CD14-positive monocyte (primary cell): ENCODE data around the gene EEFSEC. TPM values are rescaled to one million over a fixed set of nuclear protein-coding genes. Genes with fewer than 3 reads are reported as not detected.

ENCODE experiments used
- DNase-seq, 3 donors: peaks; one replicate each; pipeline ENCODE4 v3.0.0-alpha.2; 2011 to 2022
- H2AFZ ChIP-seq: 2 replicates; pipeline ENCODE4 v1.6.0; 2012; ENCODE audit warnings: mild to moderate bottlenecking, low read depth, low read length, inconsistent platforms; ENCODE audit not compliant: insufficient read depth, poor library complexity, severe bottlenecking
- H3K27ac ChIP-seq, 2 donors: 1 replicate in 1 of 2; 2 replicates in 1 of 2; pipeline ENCODE4 v1.5.1; 2012 to 2013; ENCODE audit warnings: low read length in 2 of 2, control low read depth in 1 of 2, inconsistent platforms in 1 of 2, low read depth in 1 of 2, mild to moderate bottlenecking in 1 of 2
- H3K27me3 ChIP-seq, 2 donors: one replicate each; pipeline versions ENCODE4 v1.6.0 to v1.6.1; 2011 to 2013; ENCODE audit warnings: low read length in 2 of 2; ENCODE audit not compliant: control insufficient read depth in 2 of 2, insufficient read depth in 2 of 2
- H3K36me3 ChIP-seq, 2 donors: replicated peaks in 1 of 2; 1 replicate in 1 of 2; 2 replicates in 1 of 2; pipeline versions ENCODE4 v1.5.1 to v1.6.1; 2012 to 2013; ENCODE audit warnings: low read length in 2 of 2, control low read depth in 1 of 2, inconsistent platforms in 1 of 2, mild to moderate bottlenecking in 1 of 2; ENCODE audit not compliant: insufficient read depth in 2 of 2, control insufficient read depth in 1 of 2
- H3K4me1 ChIP-seq, 2 donors: 1 replicate in 1 of 2; 2 replicates in 1 of 2; pipeline versions ENCODE4 v1.5.1 to v1.6.1; 2012 to 2013; ENCODE audit warnings: low read length in 2 of 2, control low read depth in 1 of 2, inconsistent platforms in 1 of 2, mild to moderate bottlenecking in 1 of 2, moderate library complexity in 1 of 2; ENCODE audit not compliant: insufficient read depth in 2 of 2, control insufficient read depth in 1 of 2
- H3K4me2 ChIP-seq: replicated peaks from 2 replicates; pipeline ENCODE3; 2012; ENCODE audit warnings: low read length, moderate library complexity, mild to moderate bottlenecking; ENCODE audit not compliant: poor library complexity, severe bottlenecking; ENCODE audit errors: extremely low read depth
- H3K4me3 ChIP-seq, 3 experiments: fragments of 200-600 bp in 1 of 3; sonication (generic) in 1 of 3; replicated peaks in 1 of 3; 1 replicate in 2 of 3; 2 replicates in 1 of 3; pipeline ENCODE4 v1.5.1; 2011 to 2013; ENCODE audit warnings: low read length in 3 of 3, mild to moderate bottlenecking in 3 of 3, control low read depth in 2 of 3, low read depth in 2 of 3, inconsistent platforms in 1 of 3, moderate library complexity in 1 of 3
- H3K79me2 ChIP-seq: 2 replicates; pipeline ENCODE4 v1.6.0; 2012; ENCODE audit warnings: mild to moderate bottlenecking, control low read depth, inconsistent platforms, low read length, moderate library complexity; ENCODE audit not compliant: insufficient read depth
- H3K9ac ChIP-seq: 2 replicates; pipeline ENCODE4 v1.6.0; 2017; ENCODE audit warnings: low read length, mild to moderate bottlenecking; ENCODE audit not compliant: insufficient read depth, poor library complexity, severe bottlenecking
- H3K9me3 ChIP-seq, 2 donors: replicated peaks in 1 of 2; 1 replicate in 1 of 2; 2 replicates in 1 of 2; pipeline versions ENCODE4 v1.5.1 to v1.6.1; 2012 to 2013; ENCODE audit warnings: low read length in 2 of 2, control low read depth in 1 of 2; ENCODE audit not compliant: control insufficient read depth in 1 of 2, insufficient read depth in 1 of 2
- H4K20me1 ChIP-seq: 2 replicates; pipeline ENCODE4 v1.6.0; 2012; ENCODE audit warnings: mild to moderate bottlenecking, low read length, control low read depth, moderate library complexity; ENCODE audit not compliant: insufficient read depth
- H3K27ac Mint-ChIP-seq, 7 donors: one replicate each; pipeline ENCODE4 v1.8.0; 2020; ENCODE audit warnings: mild to moderate bottlenecking in 7 of 7, mixed read lengths in 7 of 7, moderate library complexity in 6 of 7, inconsistent platforms in 2 of 7
- H3K27me3 Mint-ChIP-seq, 3 donors: one replicate each; pipeline ENCODE4 v1.8.0; 2021 to 2022; ENCODE audit warnings: low read depth in 3 of 3, mild to moderate bottlenecking in 3 of 3, mixed read lengths in 3 of 3, moderate library complexity in 3 of 3, inconsistent platforms in 1 of 3
- H3K36me3 Mint-ChIP-seq, 2 donors: one replicate each; pipeline ENCODE4 v1.8.0; 2020; ENCODE audit warnings: mixed read lengths in 2 of 2, inconsistent platforms in 1 of 2, mild to moderate bottlenecking in 1 of 2
- H3K4me1 Mint-ChIP-seq: one replicate; pipeline ENCODE4 v1.8.0; 2020; ENCODE audit warnings: mild to moderate bottlenecking, mixed read lengths
- H3K4me3 Mint-ChIP-seq, 2 donors: one replicate each; pipeline ENCODE4 v1.8.0; 2020; ENCODE audit warnings: mild to moderate bottlenecking in 2 of 2, mixed read lengths in 2 of 2, moderate library complexity in 1 of 2
- H3K9me3 Mint-ChIP-seq, 7 donors: one replicate each; pipeline ENCODE4 v1.8.0; 2020 to 2022; ENCODE audit warnings: mixed read lengths in 7 of 7, mild to moderate bottlenecking in 6 of 7, moderate library complexity in 6 of 7, inconsistent platforms in 2 of 7
- CTCF ChIP-seq: fragments of 200-600 bp; IDR thresholded peaks from one replicate; pipeline ENCODE4 v1.8.0; 2022; ENCODE audit warnings: antibody characterized with exemption, mild to moderate bottlenecking
- WGBS: methylation state at CpG from one replicate; pipeline ENCODE4 v1.1.5; 2013; ENCODE audit warnings: missing lambda C conversion rate; ENCODE audit not compliant: insufficient coverage; 5-methylcytosine and 5-hydroxymethylcytosine counted together
- intact Hi-C, 2 donors: fragments of 100-400 bp; cut with micrococcal nuclease; formaldehyde crosslinking; loops; one replicate each; pipeline versions ENCODE4 v1.15.0 to v1.15.1; 2023
- polyA plus RNA-seq, 3 donors: library from polyadenylated mRNA; depleted of rRNA in 1 of 3; unstranded in 2 of 3; stranded (reverse) in 1 of 3; fragments of 300-500 nt in 2 of 3; fragments of >200 nt in 1 of 3; fragmentation: Illumina TruSeq in 2 of 3; gene quantifications; 1 replicate in 2 of 3; 2 replicates in 1 of 3; pipeline ENCODE4 v1.2.3, GENCODE V29; 2012 to 2021

The EEFSEC gene
- polyA plus RNA-seq, 3 donors: 13.3 to 14.9 (median 14.9) TPM

GRCh38 chr3:128228366-128228910 is 75.2 kb downstream of the EEFSEC start:
- TF ChIP-seq CTCF: no peak
- 100% methylated on average over 1 of the region's 5 CpGs for WGBS
- peak overlapping the region in 1 of 7 donors; percentile 30 for H3K27ac Mint-ChIP-seq
- no peaks in the 10 kb centered on the region for H3K79me2 ChIP-seq
- no peaks in the 10 kb centered on the region for H3K4me1 ChIP-seq
- peaks cover 0 to 4% (median 0%) of the 10 kb centered on the region in 3 donors for H3K27me3 Mint-ChIP-seq
- H3K36me3 Mint-ChIP-seq: peaks cover 4 to 10% of the 10 kb centered on the region in 2 donors
- no peak overlapping the region for H3K9ac ChIP-seq
- H2AFZ ChIP-seq: no peak overlapping the region
- peaks cover 0 to 3% (median 2%) of the 10 kb centered on the region in 7 donors for H3K9me3 Mint-ChIP-seq
- H3K27ac ChIP-seq: no peak overlapping the region
- no peak for DNase-seq
- H3K36me3 ChIP-seq: peaks cover 0 to 2% of the 10 kb centered on the region in 2 donors
- H3K4me3 Mint-ChIP-seq: no peak overlapping the region
- no peak overlapping the region for H3K4me2 ChIP-seq
- peaks cover 9% of the 10 kb centered on the region for H4K20me1 ChIP-seq
- H3K4me1 Mint-ChIP-seq: peaks cover 4% of the 10 kb centered on the region
- intact Hi-C loops: no loop called here
- H3K9me3 ChIP-seq: peaks cover 2% of the 10 kb centered on the region in 2 donors
- no peaks in the 10 kb centered on the region for H3K27me3 ChIP-seq
- no peak overlapping the region for H3K4me3 ChIP-seq

- peaks cover 0 to 6% (median 0%) of the 10 kb centered on the region in 3 donors for H3K27me3 Mint-ChIP-seq
- no peak overlapping the region for H3K27ac ChIP-seq
- no peaks in the 10 kb centered on the region for H3K4me1 ChIP-seq
- no peaks in the 10 kb centered on the region for H3K27me3 ChIP-seq
- DNase-seq: no peak
- H3K27ac Mint-ChIP-seq: no peak overlapping the region
- H4K20me1 ChIP-seq: peaks cover 9% of the 10 kb centered on the region
- intact Hi-C loops: no loop called here
- no peaks in the 10 kb centered on the region for H3K9me3 Mint-ChIP-seq
- H3K4me2 ChIP-seq: no peak overlapping the region
- H3K9ac ChIP-seq: no peak overlapping the region
- H3K4me3 Mint-ChIP-seq: no peak overlapping the region
- H3K9me3 ChIP-seq: no peaks in the 10 kb centered on the region
- H3K36me3 Mint-ChIP-seq: peaks cover 0 to 6% of the 10 kb centered on the region in 2 donors
- 94% methylated on average over 7 of the region's 11 CpGs for WGBS
- H3K79me2 ChIP-seq: no peaks in the 10 kb centered on the region
- H2AFZ ChIP-seq: no peak overlapping the region
- H3K4me3 ChIP-seq: no peak overlapping the region
- no peaks in the 10 kb centered on the region for H3K36me3 ChIP-seq
- peaks cover 4% of the 10 kb centered on the region for H3K4me1 Mint-ChIP-seq
- TF ChIP-seq CTCF: no peak
Measured at GRCh38 chr3:128229106-128229857, 76.0 kb downstream of the EEFSEC start.
